Gastrocnemius medialis (tissue), 4 donors: ENCODE data around the gene IL12RB2. TPM values are rescaled to one million over a fixed set of nuclear protein-coding genes. Genes with fewer than 3 reads are reported as not detected.

Source experiments
- ATAC-seq, 2 donors: fragments of 150-250 bp; one replicate each; pipeline ENCODE4 v1.9.1; 2016
- DNase-seq, 2 donors: peaks; one replicate each; pipeline ENCODE4 v3.0.0-alpha.2; 2019
- H3K27ac ChIP-seq, 4 donors: fragments of 200-600 bp; sonication (generic); 1 replicate in 1 of 4; 2 replicates in 3 of 4; pipeline ENCODE4 v1.5.1; 2016 to 2018; ENCODE audit warnings: mild to moderate bottlenecking in 2 of 4, moderate library complexity in 1 of 4
- H3K27me3 ChIP-seq, 3 donors: fragments of 200-600 bp; sonication (generic) in 2 of 3; 1 replicate in 1 of 3; 2 replicates in 2 of 3; pipeline versions ENCODE4 v1.5.1 to v1.6.0; 2016 to 2019; ENCODE audit warnings: mild to moderate bottlenecking in 1 of 3, moderate library complexity in 1 of 3
- H3K36me3 ChIP-seq, 2 donors: fragments of 200-600 bp; sonication (generic) in 1 of 2; one replicate each; pipeline ENCODE4 v1.5.1; 2017 to 2018
- H3K4me1 ChIP-seq, 2 donors: fragments of 200-600 bp; sonication (generic) in 1 of 2; one replicate each; pipeline ENCODE4 v1.5.1; 2016 to 2017; ENCODE audit warnings: mild to moderate bottlenecking in 2 of 2
- H3K4me3 ChIP-seq, 4 donors: fragments of 200-600 bp; sonication (generic) in 3 of 4; 1 replicate in 1 of 4; 2 replicates in 3 of 4; pipeline ENCODE4 v1.5.1; 2016 to 2019; ENCODE audit warnings: mild to moderate bottlenecking in 2 of 4
- H3K9me3 ChIP-seq, 3 donors: fragments of 200-600 bp; sonication (generic) in 2 of 3; 1 replicate in 1 of 3; 2 replicates in 2 of 3; pipeline ENCODE4 v1.5.1; 2016 to 2019
- CTCF ChIP-seq, 5 experiments: fragments of 450-650 bp in 3 of 5; fragments of 200-600 bp in 2 of 5; sonication (generic) in 2 of 5; IDR thresholded peaks in 4 of 5; conservative IDR thresholded peaks in 1 of 5; 1 replicate in 4 of 5; 2 replicates in 1 of 5; pipeline ENCODE4 v1.5.1; 2016 to 2019; ENCODE audit warnings: antibody characterized with exemption in 5 of 5, mild to moderate bottlenecking in 3 of 5, moderate library complexity in 3 of 5
- POLR2A ChIP-seq, 2 donors: fragments of 450-650 bp; IDR thresholded peaks; one replicate each; pipeline ENCODE4 v1.6.1; 2017; ENCODE audit warnings: antibody characterized with exemption in 2 of 2, mild to moderate bottlenecking in 2 of 2, moderate library complexity in 2 of 2
- in situ Hi-C, 4 donors: fragments of 200-750 bp; cut with MboI; loops; one replicate each; pipeline versions ENCODE4 v1.15.0 to v1.8.0; 2017; ENCODE audit warnings: low sequenced_read_pairs in 4 of 4
- intact Hi-C: fragments of 100-400 bp; cut with DNase I; formaldehyde crosslinking; loops from one replicate; pipeline ENCODE4 v1.15.1; 2023; ENCODE audit warnings: low total_unique reads
- total RNA-seq, 4 donors: library from RNA; depleted of rRNA; stranded (reverse); fragments of >200 nt; gene quantifications; one replicate each; pipeline versions ENCODE4 v1.1.0 to v1.2.3, GENCODE V29; 2016

The IL12RB2 gene
- total RNA-seq, 4 donors from 2014 or later, result 3.2 to 14.0 (median 9.2) TPM

GRCh38 chr1:67298762-67299161 is 8.9 kb upstream of the IL12RB2 start:
- Histone ChIP-seq H3K36me3 (no peaks in the 10 kb centered on the region), H3K4me1 (no peaks in the 10 kb centered on the region), H3K27ac (no peak overlapping the region), H3K27me3 (no peaks in the 10 kb centered on the region), H3K4me3 (no peak overlapping the region), H3K9me3 (no peaks in the 10 kb centered on the region)
- in situ Hi-C loops, result no loop called here
- DNase-seq (no peak), ATAC-seq (no peak)
- intact Hi-C loops, result no loop called here
- no peak for TF ChIP-seq POLR2A (IDR thresholded peaks at IDR 0.05)
- no peak for TF ChIP-seq CTCF (IDR thresholded peaks at IDR 0.05 in 4 of 5, conservative IDR thresholded peaks at IDR 0.05 in 1 of 5)

- H3K36me3 ChIP-seq, result no peaks in the 10 kb centered on the region
- no peak overlapping the region for H3K27ac ChIP-seq
- H3K4me3 ChIP-seq, result no peak overlapping the region
- DNase-seq (no peak), ATAC-seq (no peak)
- TF ChIP-seq POLR2A (IDR thresholded peaks at IDR 0.05) (no peak), CTCF (IDR thresholded peaks at IDR 0.05 in 4 of 5, conservative IDR thresholded peaks at IDR 0.05 in 1 of 5) (no peak)
- in situ Hi-C loops (no loop called here), intact Hi-C loops (no loop called here)
- H3K27me3 ChIP-seq, result no peaks in the 10 kb centered on the region
- H3K4me1 ChIP-seq, result no peaks in the 10 kb centered on the region
- no peaks in the 10 kb centered on the region for H3K9me3 ChIP-seq
Measured at GRCh38 chr1:67299296-67299695, 8.4 kb upstream of the IL12RB2 start.

- intact Hi-C loops (no loop called here), in situ Hi-C loops (no loop called here)
- TF ChIP-seq POLR2A (IDR thresholded peaks at IDR 0.05) (no peak), CTCF (IDR thresholded peaks at IDR 0.05 in 4 of 5, conservative IDR thresholded peaks at IDR 0.05 in 1 of 5) (no peak)
- DNase-seq (no peak), ATAC-seq (no peak)
- H3K27me3 ChIP-seq, result no peaks in the 10 kb centered on the region
- H3K36me3 ChIP-seq, result no peaks in the 10 kb centered on the region
- no peaks in the 10 kb centered on the region for H3K9me3 ChIP-seq
- H3K4me3 ChIP-seq, result no peak overlapping the region
- no peaks in the 10 kb centered on the region for H3K4me1 ChIP-seq
- no peak overlapping the region for H3K27ac ChIP-seq
Measured at GRCh38 chr1:67300561-67300960, 7.1 kb upstream of the IL12RB2 start.

GRCh38 chr1:67304023-67304422 is 3.6 kb upstream of the IL12RB2 start:
- Histone ChIP-seq H3K27ac (no peak overlapping the region), H3K4me1 (peaks cover 0 to 4% of the 10 kb centered on the region in 2 donors), H3K9me3 (no peaks in the 10 kb centered on the region), H3K36me3 (no peaks in the 10 kb centered on the region), H3K4me3 (no peak overlapping the region), H3K27me3 (peaks cover 0 to 8% (median 0%) of the 10 kb centered on the region in 3 donors)
- ATAC-seq (no peak), DNase-seq (no peak)
- TF ChIP-seq POLR2A (IDR thresholded peaks at IDR 0.05) (no peak), CTCF (IDR thresholded peaks at IDR 0.05 in 4 of 5, conservative IDR thresholded peaks at IDR 0.05 in 1 of 5) (no peak)
- intact Hi-C loops (no loop called here), in situ Hi-C loops (no loop called here)

- intact Hi-C loops (no loop called here), in situ Hi-C loops (no loop called here)
- Histone ChIP-seq H3K4me1 (peaks cover 0 to 5% of the 10 kb centered on the region in 2 donors), H3K27ac (no peak overlapping the region), H3K36me3 (no peaks in the 10 kb centered on the region), H3K9me3 (no peaks in the 10 kb centered on the region), H3K4me3 (no peak overlapping the region), H3K27me3 (peaks cover 0 to 8% (median 0%) of the 10 kb centered on the region in 3 donors)
- no peak for DNase-seq
- no peak for ATAC-seq
- TF ChIP-seq CTCF (IDR thresholded peaks at IDR 0.05 in 4 of 5, conservative IDR thresholded peaks at IDR 0.05 in 1 of 5), result no peak
- no peak for TF ChIP-seq POLR2A (IDR thresholded peaks at IDR 0.05)
Measured at GRCh38 chr1:67306547-67306946, 1.1 kb upstream of the IL12RB2 start.
